Psoas muscle (tissue), 8 donors: Measurements from ENCODE around the gene ATXN3L. TPM values are rescaled to one million over a fixed set of nuclear protein-coding genes. Genes with fewer than 3 reads are reported as not detected.

Experiments
- ATAC-seq, 4 donors: fragments of 200-7000 bp; cut with Tn5 transposase; one replicate each; pipeline ENCODE4 v1.9.1; 2020; ENCODE audit warnings: moderate library complexity in 3 of 4, mild to moderate bottlenecking in 2 of 4
- DNase-seq, 2 donors: peaks; one replicate each; pipeline ENCODE4 v3.0.0-alpha.2; 2020
- H3K27ac ChIP-seq: fragments of 200-600 bp; one replicate; pipeline ENCODE4 v1.8.0; 2022
- H3K27me3 ChIP-seq, 3 donors: fragments of 200-600 bp in 1 of 3; one replicate each; pipeline versions ENCODE4 v1.6.1 to v1.8.0; 2013 to 2022; ENCODE audit warnings: low read length in 2 of 3, mild to moderate bottlenecking in 2 of 3, moderate library complexity in 1 of 3; ENCODE audit not compliant: insufficient read depth in 3 of 3
- H3K36me3 ChIP-seq, 2 donors: fragments of 200-600 bp in 1 of 2; one replicate each; pipeline versions ENCODE4 v1.6.1 to v1.8.0; 2013 to 2022; ENCODE audit warnings: low read depth in 1 of 2, mild to moderate bottlenecking in 1 of 2, moderate library complexity in 1 of 2; ENCODE audit not compliant: insufficient read depth in 1 of 2
- H3K4me1 ChIP-seq: fragments of 200-600 bp; one replicate; pipeline ENCODE4 v1.8.0; 2022
- H3K4me3 ChIP-seq: fragments of 200-600 bp; one replicate; pipeline ENCODE4 v1.8.0; 2022; ENCODE audit warnings: mild to moderate bottlenecking
- H3K9me3 ChIP-seq: fragments of 200-600 bp; one replicate; pipeline ENCODE4 v1.8.0; 2022
- CTCF ChIP-seq: fragments of 200-600 bp; IDR thresholded peaks from one replicate; pipeline ENCODE4 v1.8.0; 2022; ENCODE audit warnings: antibody characterized with exemption
- WGBS, 3 donors: extraction: QIAGEN DNeasy Blood & Tissue Kit; methylation state at CpG; one replicate each; pipeline versions ENCODE4 v1.1.6 to v1.1.7; 2013; 5-methylcytosine and 5-hydroxymethylcytosine counted together
- intact Hi-C, 2 donors: fragments of 100-400 bp; cut with DNase I; formaldehyde crosslinking; loops; one replicate each; pipeline versions ENCODE4 v1.11.0 to v1.14.2; 2022
- polyA plus RNA-seq, 3 donors: library from polyadenylated mRNA; stranded (reverse); fragments of 200-250 nt; gene quantifications; one replicate each; pipeline ENCODE4 v1.2.3, GENCODE V29; 2013
- total RNA-seq, 4 donors: library from RNA; stranded (reverse); fragmentation: NEBNext Ultra II Directional in 2 of 4; extraction: Animal tissue kit (Norgen Biotek cat#: 25700) in 2 of 4; gene quantifications; one replicate each; pipeline versions ENCODE4 v1.2.1 to v1.2.4, GENCODE V29; 2021 to 2023
- donor health status: healthy with polysubstance abuse.
- donor health status: DM: no; HTN: no; CAD: no; lungs with moderate emphysema.
- donor health status: Bipolar disorder and iron deficiency.
- donor health status: healthy.
- donor health status: DM: yes; HTN: yes; CAD: no.
- donor health status: DM: no; HTN: no; CAD: no.
- donor health status: DM: no; HTN: no; CAD: no.
- donor health status: DM: yes; HTN: yes; CAD: no.

Gene ATXN3L
- total and polyA plus RNA-seq, 7 donors = not detected

GRCh38 chrX:13275031-13275430, 44.8 kb downstream of the ATXN3L start:
- TF ChIP-seq CTCF = no peak
- Histone ChIP-seq H3K4me3 (no peak overlapping the region), H3K9me3 (no peaks in the 10 kb centered on the region), H3K27me3 (peaks cover 0 to 13% (median 0%) of the 10 kb centered on the region in 3 donors), H3K36me3 (no peaks in the 10 kb centered on the region), H3K4me1 (no peaks in the 10 kb centered on the region), H3K27ac (no peak overlapping the region)
- WGBS, 3 donors = 81 to 100% (median 97%) methylated on average over 1 of the region's 1 CpG
- intact Hi-C loops = no loop called here
- DNase-seq = no peak
- ATAC-seq = no peak

GRCh38 chrX:13272426-13272825, 47.4 kb downstream of the ATXN3L start:
- Histone ChIP-seq H3K9me3 (no peaks in the 10 kb centered on the region), H3K4me1 (no peaks in the 10 kb centered on the region), H3K27ac (no peak overlapping the region), H3K4me3 (no peak overlapping the region), H3K36me3 (no peaks in the 10 kb centered on the region), H3K27me3 (peaks cover 0 to 13% (median 0%) of the 10 kb centered on the region in 3 donors)
- TF ChIP-seq CTCF = no peak
- DNase-seq = no peak
- 91 to 98% (median 95%) methylated on average over 3 of the region's 3 CpGs for WGBS, 3 donors
- intact Hi-C loops = no loop called here
- ATAC-seq = no peak

GRCh38 chrX:13271511-13271910, 48.3 kb downstream of the ATXN3L start:
- no peak overlapping the region for H3K4me3 ChIP-seq
- H3K27me3 ChIP-seq = peaks cover 0 to 13% (median 0%) of the 10 kb centered on the region in 3 donors
- intact Hi-C loops = no loop called here
- no peak for TF ChIP-seq CTCF
- H3K9me3 ChIP-seq = no peaks in the 10 kb centered on the region
- H3K4me1 ChIP-seq = no peaks in the 10 kb centered on the region
- H3K27ac ChIP-seq = no peak overlapping the region
- H3K36me3 ChIP-seq = no peaks in the 10 kb centered on the region
- no peak for ATAC-seq
- 70 to 94% (median 77%) methylated on average over 3 of the region's 3 CpGs for WGBS, 3 donors
- no peak for DNase-seq

GRCh38 chrX:13270360-13270759, 49.5 kb downstream of the ATXN3L start:
- no peaks in the 10 kb centered on the region for H3K4me1 ChIP-seq
- no peak overlapping the region for H3K4me3 ChIP-seq
- ATAC-seq = no peak
- H3K36me3 ChIP-seq = no peaks in the 10 kb centered on the region
- no peak for TF ChIP-seq CTCF
- 76 to 78% (median 76%) methylated on average over 1 of the region's 1 CpG for WGBS, 3 donors
- no peak for DNase-seq
- H3K27me3 ChIP-seq = peaks cover 0 to 7% (median 0%) of the 10 kb centered on the region in 3 donors
- no peaks in the 10 kb centered on the region for H3K9me3 ChIP-seq
- H3K27ac ChIP-seq = no peak overlapping the region
- intact Hi-C loops = no loop called here

- intact Hi-C loops = no loop called here
- no peak for TF ChIP-seq CTCF
- 90 to 100% (median 95%) methylated on average over 1 of the region's 1 CpG for WGBS, 3 donors
- Histone ChIP-seq H3K27ac (no peak overlapping the region), H3K9me3 (no peaks in the 10 kb centered on the region), H3K27me3 (peaks cover 0 to 9% (median 0%) of the 10 kb centered on the region in 3 donors), H3K4me3 (no peak overlapping the region), H3K4me1 (no peaks in the 10 kb centered on the region), H3K36me3 (no peaks in the 10 kb centered on the region)
- DNase-seq (no peak), ATAC-seq (no peak)
These were observed 51.0 kb downstream of the ATXN3L start for GRCh38 chrX:13268874-13269273.
